Erythroblast (primary cell): ENCODE results near the gene TPM1.

ENCODE experiments used
- DNase-seq, 2 experiments: peaks; one replicate each; lab custom pipeline; 2025; lab: John Stamatoyannopoulos, UW
- GATA1 ChIP-seq: IDR thresholded peaks from 2 replicates; pipeline ENCODE4 v1.6.1; 2011; ENCODE audit warnings: low read depth, mild to moderate bottlenecking, control low read depth, low read length, moderate library complexity
- POLR2A ChIP-seq: IDR thresholded peaks from 2 replicates; pipeline ENCODE4 v1.6.1; 2011; ENCODE audit warnings: mild to moderate bottlenecking, low read length

The TPM1 gene

GRCh38 chr15:63027646-63028045 is 14.9 kb upstream of the TPM1 start:
- DNase-seq = no peak
- TF ChIP-seq GATA1 = no peak
- no peak for TF ChIP-seq POLR2A

GRCh38 chr15:63028442-63029110 is 14.0 kb upstream of the TPM1 start:
- TF ChIP-seq POLR2A = no peak
- no peak for TF ChIP-seq GATA1

GRCh38 chr15:63029676-63030075 is 12.9 kb upstream of the TPM1 start:
- no peak for DNase-seq
- TF ChIP-seq GATA1 (no peak), POLR2A (no peak)

More at GRCh38 chr15:63028442-63029110, 14.0 kb upstream of the TPM1 start:
- no peak for DNase-seq

GRCh38 chr15:63030101-63030551 is 12.4 kb upstream of the TPM1 start:
- TF ChIP-seq GATA1 = no peak
- no peak for TF ChIP-seq POLR2A
- DNase-seq = no peak

- no peak for TF ChIP-seq POLR2A
- TF ChIP-seq GATA1 = no peak
These were observed 8.0 kb upstream of the TPM1 start for GRCh38 chr15:63034578-63034977.

GRCh38 chr15:63035253-63035652 is 7.3 kb upstream of the TPM1 start:
- TF ChIP-seq GATA1 (no peak), POLR2A (no peak)
- DNase-seq = no peak

More at GRCh38 chr15:63034578-63034977, 8.0 kb upstream of the TPM1 start:
- DNase-seq = no peak

GRCh38 chr15:63035977-63036376 is 6.6 kb upstream of the TPM1 start:
- TF ChIP-seq GATA1 = no peak
- no peak for TF ChIP-seq POLR2A
- DNase-seq = no peak

GRCh38 chr15:63037976-63038720 is 4.4 kb upstream of the TPM1 start:
- DNase-seq = no peak
- TF ChIP-seq POLR2A (no peak), GATA1 (no peak)

GRCh38 chr15:63038926-63039673 is 3.4 kb upstream of the TPM1 start:
- no peak for TF ChIP-seq GATA1
- TF ChIP-seq POLR2A = no peak
- DNase-seq = no peak

GRCh38 chr15:63039811-63040210 is 2.7 kb upstream of the TPM1 start:
- no peak for DNase-seq
- TF ChIP-seq POLR2A (no peak), GATA1 (no peak)

GRCh38 chr15:63040509-63040908 is 2.0 kb upstream of the TPM1 start:
- no peak for DNase-seq
- TF ChIP-seq POLR2A = no peak
- TF ChIP-seq GATA1 = no peak

- TF ChIP-seq GATA1 = no peak
- no peak for TF ChIP-seq POLR2A
- no peak for DNase-seq
These were observed 1.6 kb upstream of the TPM1 start for GRCh38 chr15:63040954-63041353.

GRCh38 chr15:63041402-63041973 is 1.1 kb upstream of the TPM1 start:
- TF ChIP-seq GATA1 (no peak), POLR2A (no peak)
- no peak for DNase-seq

GRCh38 chr15:63042877-63043334 is 359 bp downstream of the TPM1 start:
- no peak for TF ChIP-seq GATA1
- TF ChIP-seq POLR2A = no peak
- no peak for DNase-seq
